Liver (tissue), 3 donors: ENCODE measurements around the gene BLM.

Source experiments
- FOXA2 ChIP-seq: IDR thresholded peaks from 2 replicates; pipeline ENCODE4 v1.6.1; 2016; ENCODE audit warnings: antibody characterized with exemption
- JUND ChIP-seq, 2 donors: IDR thresholded peaks; 2 replicates each; pipeline ENCODE4 v1.6.1; 2016; ENCODE audit warnings: antibody characterized with exemption in 2 of 2
- SP1 ChIP-seq: IDR thresholded peaks from 2 replicates; pipeline ENCODE4 v1.6.1; 2018; ENCODE audit warnings: antibody characterized with exemption, mild to moderate bottlenecking
- TAF1 ChIP-seq: conservative IDR thresholded peaks from 2 replicates; pipeline ENCODE4 v1.6.1; 2016; ENCODE audit warnings: antibody characterized with exemption, mild to moderate bottlenecking
- YY1 ChIP-seq: IDR thresholded peaks from 2 replicates; pipeline ENCODE4 v1.6.1; 2016; ENCODE audit warnings: antibody characterized with exemption, mild to moderate bottlenecking
- TF ChIP-seq, protein P1 (sequence below): fragments of 150-350 bp; IDR thresholded peaks from 2 replicates; pipeline ENCODE4 v1.5.1; 2017; ENCODE audit warnings: improper control_type of control experiment, low read depth, low read length; ENCODE audit not compliant: missing input control
- TF ChIP-seq, protein P2 (sequence below): IDR thresholded peaks from 2 replicates; pipeline ENCODE4 v1.6.1; 2016; ENCODE audit warnings: antibody characterized with exemption, mild to moderate bottlenecking
- TF ChIP-seq, protein P3 (sequence below): IDR thresholded peaks from 2 replicates; pipeline ENCODE4 v1.6.1; 2016; ENCODE audit warnings: antibody characterized with exemption
- TF ChIP-seq, protein P4 (sequence below): IDR thresholded peaks from 2 replicates; pipeline ENCODE4 v1.6.1; 2016; ENCODE audit warnings: antibody characterized with exemption
- donor health status: healthy.
- donor health status: healthy.

DNA sequence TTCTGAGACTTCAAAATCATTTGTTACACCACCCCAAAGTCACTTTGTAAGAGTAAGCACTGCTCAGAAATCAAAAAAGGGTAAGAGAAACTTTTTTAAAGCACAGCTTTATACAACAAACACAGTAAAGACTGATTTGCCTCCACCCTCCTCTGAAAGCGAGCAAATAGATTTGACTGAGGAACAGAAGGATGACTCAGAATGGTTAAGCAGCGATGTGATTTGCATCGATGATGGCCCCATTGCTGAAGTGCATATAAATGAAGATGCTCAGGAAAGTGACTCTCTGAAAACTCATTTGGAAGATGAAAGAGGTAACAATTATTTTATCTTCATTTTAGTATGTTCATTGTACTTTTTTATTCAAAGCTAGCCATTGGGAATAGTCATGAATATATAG lies 32.6 kb downstream of the BLM start:
- no peak for TF ChIP-seq FOXA2
- TF ChIP-seq SP1, result no peak
- TF ChIP-seq, protein P1, sequence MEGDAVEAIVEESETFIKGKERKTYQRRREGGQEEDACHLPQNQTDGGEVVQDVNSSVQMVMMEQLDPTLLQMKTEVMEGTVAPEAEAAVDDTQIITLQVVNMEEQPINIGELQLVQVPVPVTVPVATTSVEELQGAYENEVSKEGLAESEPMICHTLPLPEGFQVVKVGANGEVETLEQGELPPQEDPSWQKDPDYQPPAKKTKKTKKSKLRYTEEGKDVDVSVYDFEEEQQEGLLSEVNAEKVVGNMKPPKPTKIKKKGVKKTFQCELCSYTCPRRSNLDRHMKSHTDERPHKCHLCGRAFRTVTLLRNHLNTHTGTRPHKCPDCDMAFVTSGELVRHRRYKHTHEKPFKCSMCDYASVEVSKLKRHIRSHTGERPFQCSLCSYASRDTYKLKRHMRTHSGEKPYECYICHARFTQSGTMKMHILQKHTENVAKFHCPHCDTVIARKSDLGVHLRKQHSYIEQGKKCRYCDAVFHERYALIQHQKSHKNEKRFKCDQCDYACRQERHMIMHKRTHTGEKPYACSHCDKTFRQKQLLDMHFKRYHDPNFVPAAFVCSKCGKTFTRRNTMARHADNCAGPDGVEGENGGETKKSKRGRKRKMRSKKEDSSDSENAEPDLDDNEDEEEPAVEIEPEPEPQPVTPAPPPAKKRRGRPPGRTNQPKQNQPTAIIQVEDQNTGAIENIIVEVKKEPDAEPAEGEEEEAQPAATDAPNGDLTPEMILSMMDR, result no peak
- no peak for TF ChIP-seq TAF1
- TF ChIP-seq JUND (IDR thresholded peaks at IDR 0.05), result no peak
- TF ChIP-seq, protein P2, sequence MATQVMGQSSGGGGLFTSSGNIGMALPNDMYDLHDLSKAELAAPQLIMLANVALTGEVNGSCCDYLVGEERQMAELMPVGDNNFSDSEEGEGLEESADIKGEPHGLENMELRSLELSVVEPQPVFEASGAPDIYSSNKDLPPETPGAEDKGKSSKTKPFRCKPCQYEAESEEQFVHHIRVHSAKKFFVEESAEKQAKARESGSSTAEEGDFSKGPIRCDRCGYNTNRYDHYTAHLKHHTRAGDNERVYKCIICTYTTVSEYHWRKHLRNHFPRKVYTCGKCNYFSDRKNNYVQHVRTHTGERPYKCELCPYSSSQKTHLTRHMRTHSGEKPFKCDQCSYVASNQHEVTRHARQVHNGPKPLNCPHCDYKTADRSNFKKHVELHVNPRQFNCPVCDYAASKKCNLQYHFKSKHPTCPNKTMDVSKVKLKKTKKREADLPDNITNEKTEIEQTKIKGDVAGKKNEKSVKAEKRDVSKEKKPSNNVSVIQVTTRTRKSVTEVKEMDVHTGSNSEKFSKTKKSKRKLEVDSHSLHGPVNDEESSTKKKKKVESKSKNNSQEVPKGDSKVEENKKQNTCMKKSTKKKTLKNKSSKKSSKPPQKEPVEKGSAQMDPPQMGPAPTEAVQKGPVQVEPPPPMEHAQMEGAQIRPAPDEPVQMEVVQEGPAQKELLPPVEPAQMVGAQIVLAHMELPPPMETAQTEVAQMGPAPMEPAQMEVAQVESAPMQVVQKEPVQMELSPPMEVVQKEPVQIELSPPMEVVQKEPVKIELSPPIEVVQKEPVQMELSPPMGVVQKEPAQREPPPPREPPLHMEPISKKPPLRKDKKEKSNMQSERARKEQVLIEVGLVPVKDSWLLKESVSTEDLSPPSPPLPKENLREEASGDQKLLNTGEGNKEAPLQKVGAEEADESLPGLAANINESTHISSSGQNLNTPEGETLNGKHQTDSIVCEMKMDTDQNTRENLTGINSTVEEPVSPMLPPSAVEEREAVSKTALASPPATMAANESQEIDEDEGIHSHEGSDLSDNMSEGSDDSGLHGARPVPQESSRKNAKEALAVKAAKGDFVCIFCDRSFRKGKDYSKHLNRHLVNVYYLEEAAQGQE, result no peak
- TF ChIP-seq, protein P3, sequence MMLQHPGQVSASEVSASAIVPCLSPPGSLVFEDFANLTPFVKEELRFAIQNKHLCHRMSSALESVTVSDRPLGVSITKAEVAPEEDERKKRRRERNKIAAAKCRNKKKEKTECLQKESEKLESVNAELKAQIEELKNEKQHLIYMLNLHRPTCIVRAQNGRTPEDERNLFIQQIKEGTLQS, result no peak
- TF ChIP-seq YY1, result no peak
- TF ChIP-seq, protein P4, sequence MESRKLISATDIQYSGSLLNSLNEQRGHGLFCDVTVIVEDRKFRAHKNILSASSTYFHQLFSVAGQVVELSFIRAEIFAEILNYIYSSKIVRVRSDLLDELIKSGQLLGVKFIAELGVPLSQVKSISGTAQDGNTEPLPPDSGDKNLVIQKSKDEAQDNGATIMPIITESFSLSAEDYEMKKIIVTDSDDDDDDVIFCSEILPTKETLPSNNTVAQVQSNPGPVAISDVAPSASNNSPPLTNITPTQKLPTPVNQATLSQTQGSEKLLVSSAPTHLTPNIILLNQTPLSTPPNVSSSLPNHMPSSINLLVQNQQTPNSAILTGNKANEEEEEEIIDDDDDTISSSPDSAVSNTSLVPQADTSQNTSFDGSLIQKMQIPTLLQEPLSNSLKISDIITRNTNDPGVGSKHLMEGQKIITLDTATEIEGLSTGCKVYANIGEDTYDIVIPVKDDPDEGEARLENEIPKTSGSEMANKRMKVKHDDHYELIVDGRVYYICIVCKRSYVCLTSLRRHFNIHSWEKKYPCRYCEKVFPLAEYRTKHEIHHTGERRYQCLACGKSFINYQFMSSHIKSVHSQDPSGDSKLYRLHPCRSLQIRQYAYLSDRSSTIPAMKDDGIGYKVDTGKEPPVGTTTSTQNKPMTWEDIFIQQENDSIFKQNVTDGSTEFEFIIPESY, result no peak
